K562 (cell line): Measurements from ENCODE around the gene ZNF821. TPM values are rescaled to one million over a fixed set of nuclear protein-coding genes. Genes with fewer than 3 reads are reported as not detected.

ENCODE experiments used
- ARID2 ChIP-seq: fragments of 450-650 bp; IDR thresholded peaks from 2 replicates; pipeline ENCODE4 v1.6.1; 2017; ENCODE audit warnings: antibody characterized with exemption, mild to moderate bottlenecking
- ARID4B ChIP-seq: sonication (generic); formaldehyde crosslinking; IDR thresholded peaks from 2 replicates; pipeline ENCODE4 v1.8.0; 2022; ENCODE audit warnings: mild to moderate bottlenecking, missing genetic modification reagents
- CREB3L1 ChIP-seq: fragments of 450-650 bp; IDR thresholded peaks from 2 replicates; pipeline ENCODE4 v1.6.1; 2014; ENCODE audit warnings: low read depth, mild to moderate bottlenecking, moderate library complexity, borderline replicate concordance
- DLX4 ChIP-seq: fragments of 250-450 bp; sonication (Bioruptor Pico); IDR thresholded peaks from 2 replicates; pipeline ENCODE4 v1.6.1; 2021; ENCODE audit warnings: mild to moderate bottlenecking
- L3MBTL2 ChIP-seq: fragments of 450-650 bp; IDR thresholded peaks from 2 replicates; pipeline ENCODE4 v1.6.1; 2016; ENCODE audit warnings: mild to moderate bottlenecking, moderate library complexity
- PCBP2 ChIP-seq: fragments of 200-400 bp; formaldehyde crosslinking; IDR thresholded peaks from 2 replicates; pipeline ENCODE4 v1.6.1; 2018; ENCODE audit warnings: low read length, low read depth, mild to moderate bottlenecking, moderate library complexity; ENCODE audit not compliant: poor library complexity, severe bottlenecking
- RBBP5 ChIP-seq: fragments of 200-600 bp; sonication (generic); IDR thresholded peaks from 2 replicates; pipeline ENCODE4 v1.6.1; 2012; ENCODE audit warnings: borderline replicate concordance, mild to moderate bottlenecking, low read length, control low read depth, inconsistent platforms; ENCODE audit not compliant: insufficient read depth, poor library complexity, severe bottlenecking
- SMARCB1 ChIP-seq: IDR thresholded peaks from 2 replicates; pipeline ENCODE4 v1.6.1; 2011; ENCODE audit warnings: improper control_type of control experiment, low read depth; ENCODE audit not compliant: insufficient read length
- STAT6 ChIP-seq: sonication (generic); formaldehyde crosslinking; IDR thresholded peaks from 2 replicates; pipeline ENCODE4 v1.8.1; 2023; ENCODE audit warnings: mild to moderate bottlenecking, missing genetic modification reagents
- TAF7 ChIP-seq: fragments of 450-650 bp; IDR thresholded peaks from 2 replicates; pipeline ENCODE4 v1.6.1; 2016; ENCODE audit warnings: missing genetic modification characterization, missing compliant biosample characterization
- TGIF2 ChIP-seq: sonication (generic); formaldehyde crosslinking; IDR thresholded peaks from 2 replicates; pipeline ENCODE4 v1.8.1; 2022; ENCODE audit warnings: mild to moderate bottlenecking, missing genetic modification reagents, moderate library complexity
- YY1 ChIP-seq, 3 experiments: IDR thresholded peaks; 2 replicates each; pipeline ENCODE4 v1.6.1; 2011; ENCODE audit warnings: low read length in 2 of 3, mild to moderate bottlenecking in 2 of 3, moderate library complexity in 2 of 3, borderline replicate concordance in 1 of 3, control low read depth in 1 of 3, low read depth in 1 of 3; ENCODE audit not compliant: insufficient read depth in 3 of 3, insufficient replicate concordance in 2 of 3, control insufficient read depth in 1 of 3, insufficient read length in 1 of 3; ENCODE audit errors: extremely low read depth in 1 of 3
- ZBTB34 ChIP-seq: fragments of 250-450 bp; sonication (Bioruptor Pico); IDR thresholded peaks from 2 replicates; pipeline ENCODE4 v1.8.0; 2021; ENCODE audit warnings: mild to moderate bottlenecking, moderate library complexity
- ZSCAN29 ChIP-seq: fragments of 450-650 bp; IDR thresholded peaks from 2 replicates; pipeline ENCODE4 v1.6.1; 2017
- polyA plus RNA-seq, 8 experiments: library from polyadenylated mRNA; depleted of rRNA in 4 of 8; stranded (reverse) in 5 of 8; unstranded in 3 of 8; fragments of >200 nt; fragmentation: Nextera tagmentation in 2 of 8; fragmentation: Illumina TruSeq in 1 of 8; extraction: Ambion mirVana in 2 of 8; extraction: Trizol in 1 of 8; gene quantifications; 2 replicates each; pipeline versions ENCODE4 v1.2.1 to v1.2.3, GENCODE V29; 2011 to 2014; ENCODE audit warnings: inconsistent platforms in 1 of 8, missing spikeins in 1 of 8
- total RNA-seq, 7 experiments: library from RNA; depleted of rRNA in 6 of 7; stranded (reverse); fragments of >200 nt in 6 of 7; fragmentation: Illumina TruSeq in 2 of 7; extraction: Trizol in 2 of 7; gene quantifications; 2 replicates each; pipeline versions ENCODE4 v1.2.1 to v1.2.3, GENCODE V29; 2011 to 2021; ENCODE audit warnings: low replicate concordance in 1 of 7

ZNF821 gene
- total and polyA plus RNA-seq, 9 of the 15 experiments (the other 6 are each of a cell fraction or from before 2014, with no cell fraction given): 0.38 to 5.6 (median 3.6) TPM

GRCh38 chr16:71845639-71846430 is 38.1 kb downstream of the ZNF821 start, which contains the start of gene ATXN1L (continued):
- TF ChIP-seq RBBP5 (peak; percentile 82), PCBP2 (no peak), TAF7 (tag) (peak; percentile 46; the same call in 1 of the 2 replicates), CREB3L1 (0 out of 2 replicates have a peak, but pooled peaks have one; percentile 26), ZBTB34 (CRISPR knock-in tag) (no peak), ZSCAN29 (no peak), STAT6 (CRISPR knock-in tag) (peak; percentile 69; the same call in 1 of the 2 replicates), ARID2 (no peak), SMARCB1 (no peak), YY1 (IDR thresholded peaks at IDR 0.05; ENCODE audit: borderline replicate concordance in 1 of 3, control insufficient read depth in 1 of 3, extremely low read depth in 1 of 3, insufficient read depth in 3 of 3, insufficient read length in 1 of 3, insufficient replicate concordance in 2 of 3, low read depth in 1 of 3, low read length in 2 of 3) (peak; percentile 14 to 91 (median 83)), L3MBTL2 (peak; percentile 57; the same call in 1 of the 2 replicates), TGIF2 (CRISPR knock-in tag) (no peak), ARID4B (CRISPR knock-in tag) (peak; percentile 87), DLX4 (CRISPR knock-in tag) (no peak)
